CD14-positive monocyte (primary cell): ENCODE data around the gene TAAR8. TPM values are rescaled to one million over a fixed set of nuclear protein-coding genes. Genes with fewer than 3 reads are reported as not detected.

Source experiments
- DNase-seq, 3 donors: peaks; one replicate each; pipeline ENCODE4 v3.0.0-alpha.2; 2011 to 2022
- H2AFZ ChIP-seq: 2 replicates; pipeline ENCODE4 v1.6.0; 2012; ENCODE audit warnings: mild to moderate bottlenecking, low read depth, low read length, inconsistent platforms; ENCODE audit not compliant: insufficient read depth, poor library complexity, severe bottlenecking
- H3K27ac ChIP-seq, 2 donors: 1 replicate in 1 of 2; 2 replicates in 1 of 2; pipeline ENCODE4 v1.5.1; 2012 to 2013; ENCODE audit warnings: low read length in 2 of 2, control low read depth in 1 of 2, inconsistent platforms in 1 of 2, low read depth in 1 of 2, mild to moderate bottlenecking in 1 of 2
- H3K27me3 ChIP-seq, 2 donors: one replicate each; pipeline versions ENCODE4 v1.6.0 to v1.6.1; 2011 to 2013; ENCODE audit warnings: low read length in 2 of 2; ENCODE audit not compliant: control insufficient read depth in 2 of 2, insufficient read depth in 2 of 2
- H3K36me3 ChIP-seq, 2 donors: replicated peaks in 1 of 2; 1 replicate in 1 of 2; 2 replicates in 1 of 2; pipeline versions ENCODE4 v1.5.1 to v1.6.1; 2012 to 2013; ENCODE audit warnings: low read length in 2 of 2, control low read depth in 1 of 2, inconsistent platforms in 1 of 2, mild to moderate bottlenecking in 1 of 2; ENCODE audit not compliant: insufficient read depth in 2 of 2, control insufficient read depth in 1 of 2
- H3K4me1 ChIP-seq, 2 donors: 1 replicate in 1 of 2; 2 replicates in 1 of 2; pipeline versions ENCODE4 v1.5.1 to v1.6.1; 2012 to 2013; ENCODE audit warnings: low read length in 2 of 2, control low read depth in 1 of 2, inconsistent platforms in 1 of 2, mild to moderate bottlenecking in 1 of 2, moderate library complexity in 1 of 2; ENCODE audit not compliant: insufficient read depth in 2 of 2, control insufficient read depth in 1 of 2
- H3K4me2 ChIP-seq: replicated peaks from 2 replicates; pipeline ENCODE3; 2012; ENCODE audit warnings: low read length, moderate library complexity, mild to moderate bottlenecking; ENCODE audit not compliant: poor library complexity, severe bottlenecking; ENCODE audit errors: extremely low read depth
- H3K4me3 ChIP-seq, 3 experiments: fragments of 200-600 bp in 1 of 3; sonication (generic) in 1 of 3; replicated peaks in 1 of 3; 1 replicate in 2 of 3; 2 replicates in 1 of 3; pipeline ENCODE4 v1.5.1; 2011 to 2013; ENCODE audit warnings: low read length in 3 of 3, mild to moderate bottlenecking in 3 of 3, control low read depth in 2 of 3, low read depth in 2 of 3, inconsistent platforms in 1 of 3, moderate library complexity in 1 of 3
- H3K79me2 ChIP-seq: 2 replicates; pipeline ENCODE4 v1.6.0; 2012; ENCODE audit warnings: mild to moderate bottlenecking, control low read depth, inconsistent platforms, low read length, moderate library complexity; ENCODE audit not compliant: insufficient read depth
- H3K9ac ChIP-seq: 2 replicates; pipeline ENCODE4 v1.6.0; 2017; ENCODE audit warnings: low read length, mild to moderate bottlenecking; ENCODE audit not compliant: insufficient read depth, poor library complexity, severe bottlenecking
- H3K9me3 ChIP-seq, 2 donors: replicated peaks in 1 of 2; 1 replicate in 1 of 2; 2 replicates in 1 of 2; pipeline versions ENCODE4 v1.5.1 to v1.6.1; 2012 to 2013; ENCODE audit warnings: low read length in 2 of 2, control low read depth in 1 of 2; ENCODE audit not compliant: control insufficient read depth in 1 of 2, insufficient read depth in 1 of 2
- H4K20me1 ChIP-seq: 2 replicates; pipeline ENCODE4 v1.6.0; 2012; ENCODE audit warnings: mild to moderate bottlenecking, low read length, control low read depth, moderate library complexity; ENCODE audit not compliant: insufficient read depth
- H3K27ac Mint-ChIP-seq, 7 donors: one replicate each; pipeline ENCODE4 v1.8.0; 2020; ENCODE audit warnings: mild to moderate bottlenecking in 7 of 7, mixed read lengths in 7 of 7, moderate library complexity in 6 of 7, inconsistent platforms in 2 of 7
- H3K27me3 Mint-ChIP-seq, 3 donors: one replicate each; pipeline ENCODE4 v1.8.0; 2021 to 2022; ENCODE audit warnings: low read depth in 3 of 3, mild to moderate bottlenecking in 3 of 3, mixed read lengths in 3 of 3, moderate library complexity in 3 of 3, inconsistent platforms in 1 of 3
- H3K36me3 Mint-ChIP-seq, 2 donors: one replicate each; pipeline ENCODE4 v1.8.0; 2020; ENCODE audit warnings: mixed read lengths in 2 of 2, inconsistent platforms in 1 of 2, mild to moderate bottlenecking in 1 of 2
- H3K4me1 Mint-ChIP-seq: one replicate; pipeline ENCODE4 v1.8.0; 2020; ENCODE audit warnings: mild to moderate bottlenecking, mixed read lengths
- H3K4me3 Mint-ChIP-seq, 2 donors: one replicate each; pipeline ENCODE4 v1.8.0; 2020; ENCODE audit warnings: mild to moderate bottlenecking in 2 of 2, mixed read lengths in 2 of 2, moderate library complexity in 1 of 2
- H3K9me3 Mint-ChIP-seq, 7 donors: one replicate each; pipeline ENCODE4 v1.8.0; 2020 to 2022; ENCODE audit warnings: mixed read lengths in 7 of 7, mild to moderate bottlenecking in 6 of 7, moderate library complexity in 6 of 7, inconsistent platforms in 2 of 7
- CTCF ChIP-seq: fragments of 200-600 bp; IDR thresholded peaks from one replicate; pipeline ENCODE4 v1.8.0; 2022; ENCODE audit warnings: antibody characterized with exemption, mild to moderate bottlenecking
- WGBS: methylation state at CpG from one replicate; pipeline ENCODE4 v1.1.5; 2013; ENCODE audit warnings: missing lambda C conversion rate; ENCODE audit not compliant: insufficient coverage; 5-methylcytosine and 5-hydroxymethylcytosine counted together
- intact Hi-C, 2 donors: fragments of 100-400 bp; cut with micrococcal nuclease; formaldehyde crosslinking; loops; one replicate each; pipeline versions ENCODE4 v1.15.0 to v1.15.1; 2023
- polyA plus RNA-seq, 3 donors: library from polyadenylated mRNA; depleted of rRNA in 1 of 3; unstranded in 2 of 3; stranded (reverse) in 1 of 3; fragments of 300-500 nt in 2 of 3; fragments of >200 nt in 1 of 3; fragmentation: Illumina TruSeq in 2 of 3; gene quantifications; 1 replicate in 2 of 3; 2 replicates in 1 of 3; pipeline ENCODE4 v1.2.3, GENCODE V29; 2012 to 2021

Gene TAAR8
- polyA plus RNA-seq, 3 donors = not detected

- no peaks in the 10 kb centered on the region for H3K9me3 ChIP-seq
- 96% methylated on average over 9 of the region's 15 CpGs for WGBS
- H3K79me2 ChIP-seq = no peaks in the 10 kb centered on the region
- H3K27ac ChIP-seq = no peak within 1 kb of the TSS
- TF ChIP-seq CTCF = no peak
- H3K36me3 Mint-ChIP-seq = no peaks in the 10 kb centered on the region
- DNase-seq = no peak
- no peak within 1 kb of the TSS for H3K4me2 ChIP-seq
- peak within 1 kb of the TSS in 1 of 2 donors; percentile 43 for H3K4me3 Mint-ChIP-seq
- no peaks in the 10 kb centered on the region for H4K20me1 ChIP-seq
- no peaks in the 10 kb centered on the region for H3K36me3 ChIP-seq
- no peak within 1 kb of the TSS for H3K27ac Mint-ChIP-seq
- H3K4me1 ChIP-seq = peaks cover 10 to 16% of the 10 kb centered on the region in 2 donors
- H3K9ac ChIP-seq = no peak within 1 kb of the TSS
- H2AFZ ChIP-seq = no peak within 1 kb of the TSS
- peaks cover 4 to 10% (median 8%) of the 10 kb centered on the region in 3 donors for H3K27me3 Mint-ChIP-seq
- intact Hi-C loops = no loop called here
- peaks cover 0 to 2% (median 0%) of the 10 kb centered on the region in 7 donors for H3K9me3 Mint-ChIP-seq
- H3K4me1 Mint-ChIP-seq = peaks cover 11% of the 10 kb centered on the region
- H3K27me3 ChIP-seq = peaks cover 0 to 13% of the 10 kb centered on the region in 2 donors
- H3K4me3 ChIP-seq = no peak within 1 kb of the TSS
Observed at GRCh38 chr6:132570221-132570777, 17.8 kb downstream of the TAAR8 start, which contains the start of gene TAAR6. TSS of gene TAAR6 (plus strand) at chr6:132570322. CDS start at chr6:132570322, 0 bp downstream.

- H3K27ac ChIP-seq = no peak overlapping the region
- Mint-ChIP-seq H3K4me1 (peaks cover 11% of the 10 kb centered on the region), H3K36me3 (no peaks in the 10 kb centered on the region), H3K27me3 (peaks cover 7 to 16% (median 7%) of the 10 kb centered on the region in 3 donors), H3K9me3 (peaks cover 0 to 3% (median 0%) of the 10 kb centered on the region in 7 donors), H3K4me3 (no peak overlapping the region), H3K27ac (peak overlapping the region in 1 of 7 donors; percentile 75)
- no peaks in the 10 kb centered on the region for H3K9me3 ChIP-seq
- H4K20me1 ChIP-seq = no peaks in the 10 kb centered on the region
- H3K4me2 ChIP-seq = no peak overlapping the region
- intact Hi-C loops = no loop called here
- no peak overlapping the region for H3K9ac ChIP-seq
- H3K27me3 ChIP-seq = peaks cover 2 to 4% of the 10 kb centered on the region in 2 donors
- H3K4me1 ChIP-seq = peaks cover 10 to 16% of the 10 kb centered on the region in 2 donors
- H3K79me2 ChIP-seq = no peaks in the 10 kb centered on the region
- no peaks in the 10 kb centered on the region for H3K36me3 ChIP-seq
- peak in 1 of 3 donors; percentile 71 for DNase-seq
- no peak for TF ChIP-seq CTCF
- H3K4me3 ChIP-seq = no peak overlapping the region
- no peak overlapping the region for H2AFZ ChIP-seq
Observed at GRCh38 chr6:132571774-132572173, 19.3 kb downstream of the TAAR8 start.
